CD4-positive, alpha-beta T cell treated with Interleukin-1 beta for 1 hour (primary cell): Measurements from ENCODE around the gene ADCY2.

Experiments
- DNase-seq, 2 donors: peaks; one replicate each; pipeline ENCODE4 v3.0.0-alpha.2; 2020 to 2022

ADCY2 gene

DNA sequence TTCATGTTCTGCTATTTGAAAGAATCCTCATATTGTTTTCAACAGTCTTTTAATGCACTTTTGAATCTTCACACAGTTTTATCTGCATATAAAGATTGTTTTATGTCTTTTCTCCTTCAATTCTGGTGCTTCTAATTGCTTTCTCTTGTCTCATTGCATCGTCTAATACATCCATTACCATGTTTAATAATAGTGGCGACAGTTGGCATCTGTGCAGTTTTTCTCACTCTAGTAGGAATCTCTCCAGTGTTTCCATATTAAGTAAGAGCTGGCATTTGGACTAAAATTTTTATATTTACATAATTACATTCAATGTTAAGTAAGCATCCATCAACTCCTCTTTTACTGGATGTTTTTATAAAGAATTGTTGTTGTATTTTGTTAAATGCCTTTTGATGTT lies 49.9 kb downstream of the ADCY2 start:
- no peak for DNase-seq

DNA sequence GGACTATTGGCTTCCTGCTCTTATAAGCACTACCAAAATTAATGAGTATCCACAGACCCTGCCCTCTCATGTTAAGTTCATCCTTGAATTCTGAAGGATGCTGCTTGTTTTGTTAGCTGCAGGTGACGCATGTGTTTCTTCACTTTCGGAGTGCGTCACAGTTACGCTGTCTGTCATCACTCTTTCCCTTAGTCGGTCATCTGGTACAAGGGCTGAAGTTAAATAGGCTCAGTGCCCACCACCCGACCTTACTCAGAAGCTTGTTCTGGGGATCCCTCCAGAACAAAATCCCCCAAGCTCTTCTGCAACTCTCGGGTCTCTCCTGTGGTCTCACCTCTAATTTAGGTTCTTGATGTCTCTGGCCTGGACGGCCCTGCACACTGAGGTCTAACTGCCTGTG lies 51.0 kb downstream of the ADCY2 start:
- DNase-seq: no peak

DNA sequence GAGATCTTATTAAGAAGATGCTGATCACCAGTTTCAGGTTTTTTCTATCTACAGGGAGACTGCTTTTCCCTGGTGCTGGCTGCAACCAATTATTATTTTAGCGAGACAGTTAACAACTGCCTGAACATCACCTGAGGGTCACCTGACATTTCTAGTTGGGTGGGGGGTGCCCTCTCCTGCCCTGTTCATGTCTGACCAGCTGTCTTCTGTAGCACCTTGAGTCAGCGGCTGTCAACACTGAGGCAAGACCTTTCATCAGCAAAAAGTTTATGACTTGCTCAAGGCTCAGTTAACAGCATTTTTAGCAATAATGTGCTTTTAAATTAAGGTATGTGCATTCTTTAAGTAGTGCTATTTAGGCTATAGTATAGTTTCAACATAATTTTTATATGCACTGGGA lies 58.0 kb downstream of the ADCY2 start:
- no peak for DNase-seq

DNA sequence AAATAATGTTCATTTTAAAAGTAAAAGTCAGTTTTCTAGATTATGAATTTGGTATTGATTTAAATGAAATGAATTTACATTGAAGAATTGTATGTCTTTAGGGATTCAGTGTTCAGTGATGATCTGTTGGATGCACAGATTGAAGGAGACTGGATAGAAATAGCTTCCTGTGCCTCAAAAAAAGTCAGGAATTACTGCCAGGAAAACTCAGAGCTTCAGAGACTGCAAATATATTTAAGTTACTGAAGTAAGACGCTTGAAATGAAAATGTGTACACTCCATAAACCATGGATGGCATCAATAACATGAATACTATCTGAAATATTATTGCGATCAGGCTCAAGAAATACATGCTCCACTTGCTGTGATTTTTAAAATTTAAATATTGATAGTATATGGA lies 60.3 kb downstream of the ADCY2 start:
- DNase-seq: no peak

DNA sequence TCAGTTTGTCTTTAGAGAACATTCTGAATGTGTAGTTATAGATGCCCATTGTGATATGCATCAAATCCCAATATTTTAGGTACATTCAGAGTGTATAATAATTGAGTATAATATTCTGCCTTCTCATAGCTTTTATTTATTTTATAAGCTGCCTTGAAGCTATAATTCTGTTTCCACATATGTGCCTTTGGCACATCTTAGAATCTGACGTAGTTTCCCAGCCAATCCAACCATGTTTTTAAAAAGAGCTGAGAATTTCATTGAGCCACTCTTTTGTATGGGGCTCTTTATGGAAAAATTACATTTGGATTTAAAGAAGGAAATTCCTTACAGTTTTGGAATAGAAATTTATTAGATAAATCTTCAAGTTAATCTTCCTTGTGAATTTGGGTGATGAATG lies 65.4 kb downstream of the ADCY2 start:
- no peak for DNase-seq

DNA sequence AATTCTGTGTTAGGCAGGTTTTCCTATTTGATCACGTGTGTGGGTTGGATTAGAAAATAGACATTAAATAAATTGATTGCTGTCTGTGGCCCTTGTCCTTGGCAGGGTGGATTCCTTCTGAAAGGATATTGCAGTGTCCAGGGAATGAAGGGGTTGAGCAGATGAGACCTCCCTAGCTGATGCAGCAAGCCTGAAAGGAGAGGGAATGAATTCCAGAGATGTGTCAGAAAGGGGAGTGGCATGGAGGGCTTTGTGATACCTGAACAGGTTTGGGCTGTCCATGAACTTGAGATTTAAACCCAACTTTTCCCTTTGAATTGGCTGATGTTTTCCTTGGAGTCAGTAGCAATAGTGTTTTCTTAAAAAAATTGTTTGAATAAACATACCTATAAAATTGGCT lies 66.8 kb downstream of the ADCY2 start:
- DNase-seq: no peak

DNA sequence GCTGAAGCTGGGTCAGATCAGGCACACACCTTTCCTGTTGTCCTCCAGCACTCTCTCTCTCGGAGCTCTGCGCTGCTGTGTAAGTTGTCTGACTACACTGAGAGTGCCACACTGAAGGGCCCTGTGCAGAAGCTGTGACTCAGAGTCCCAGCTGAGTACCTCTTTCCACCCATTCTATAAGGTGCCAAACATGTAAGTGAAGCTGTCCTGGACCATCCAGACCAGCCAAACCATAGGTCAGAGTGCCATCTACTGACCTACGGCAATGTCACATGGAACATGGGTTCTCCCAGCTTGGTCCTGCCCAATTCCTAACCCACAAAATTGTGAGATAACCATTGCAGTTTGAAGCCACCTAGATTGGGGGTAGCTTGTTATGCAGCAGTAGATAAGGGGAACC lies 68.2 kb downstream of the ADCY2 start:
- no peak for DNase-seq

DNA sequence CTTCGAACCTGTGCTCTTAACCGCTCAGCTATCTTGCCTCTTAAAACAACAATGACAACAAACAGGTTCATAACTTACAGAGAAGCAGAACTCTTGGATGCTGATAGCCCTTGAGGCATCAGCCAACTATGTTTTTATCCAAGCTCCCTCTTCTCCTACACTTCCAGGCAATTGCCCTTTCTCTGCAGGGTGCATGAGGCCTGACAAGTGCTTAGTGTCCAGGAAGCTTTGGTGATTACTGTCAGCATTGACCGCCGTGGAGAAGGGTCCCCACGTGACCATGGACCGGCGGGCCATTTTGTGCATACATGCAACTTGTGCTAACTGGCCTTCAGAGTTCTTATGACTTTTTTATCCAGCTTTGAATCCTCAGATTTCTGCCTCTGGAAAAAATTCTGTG lies 71.2 kb downstream of the ADCY2 start:
- DNase-seq: no peak

DNA sequence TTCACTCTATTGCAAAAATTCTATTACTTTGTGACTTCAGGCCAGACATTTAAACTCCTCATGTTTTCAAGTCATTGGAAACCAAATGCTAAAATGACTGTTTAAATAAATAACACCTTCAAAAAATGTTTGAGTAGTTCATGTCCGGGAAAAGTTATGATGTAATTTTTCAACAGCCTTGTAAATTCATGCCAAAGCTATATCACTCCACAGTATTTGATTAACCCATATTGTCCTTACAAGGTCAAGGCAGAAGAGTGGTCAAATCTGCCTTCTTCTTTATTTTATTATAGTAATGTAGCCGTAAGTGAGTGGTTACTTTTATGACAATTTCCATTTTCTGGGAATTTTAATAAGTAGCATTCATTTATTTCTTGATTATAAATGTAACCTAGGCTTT lies 72.8 kb downstream of the ADCY2 start:
- no peak for DNase-seq

DNA sequence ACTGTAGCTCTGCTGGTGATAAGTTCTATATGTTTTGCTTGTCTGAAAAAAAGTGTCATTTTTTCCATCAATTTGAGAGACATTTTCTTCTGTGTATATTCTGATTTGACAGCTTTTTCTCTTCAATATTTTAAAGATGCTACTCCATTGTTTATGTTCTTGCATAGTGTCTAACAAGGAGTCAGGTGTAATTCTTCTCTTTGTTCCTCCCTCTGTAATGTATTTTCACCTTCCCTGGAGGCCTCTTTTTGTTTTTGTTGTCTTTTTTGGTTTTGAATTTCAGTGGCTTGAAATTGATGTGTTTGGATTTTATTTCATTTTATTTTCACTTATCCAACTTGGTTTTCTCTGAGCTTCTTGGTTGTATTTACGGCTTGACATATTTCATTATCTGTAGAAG lies 75.8 kb downstream of the ADCY2 start:
- no peak for DNase-seq

DNA sequence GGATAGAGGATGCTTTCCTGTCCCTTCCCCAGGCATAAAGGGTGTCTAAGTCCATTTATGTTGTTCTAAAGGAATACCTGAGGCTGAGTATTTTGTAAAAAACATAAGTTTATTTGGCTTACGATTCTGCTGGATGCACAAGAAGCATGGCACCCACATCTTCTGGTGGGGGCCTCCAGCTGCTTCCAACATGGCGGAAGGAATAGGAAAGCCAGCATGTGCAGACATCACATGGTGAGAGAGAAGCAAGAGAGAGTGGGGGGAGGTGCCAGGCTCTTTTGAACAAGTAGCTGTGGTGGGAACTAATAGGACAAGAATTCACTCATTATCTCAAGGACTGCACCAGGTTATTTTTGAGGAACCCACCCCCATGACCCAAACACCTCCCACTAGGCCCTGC lies 77.2 kb downstream of the ADCY2 start:
- DNase-seq: no peak

DNA sequence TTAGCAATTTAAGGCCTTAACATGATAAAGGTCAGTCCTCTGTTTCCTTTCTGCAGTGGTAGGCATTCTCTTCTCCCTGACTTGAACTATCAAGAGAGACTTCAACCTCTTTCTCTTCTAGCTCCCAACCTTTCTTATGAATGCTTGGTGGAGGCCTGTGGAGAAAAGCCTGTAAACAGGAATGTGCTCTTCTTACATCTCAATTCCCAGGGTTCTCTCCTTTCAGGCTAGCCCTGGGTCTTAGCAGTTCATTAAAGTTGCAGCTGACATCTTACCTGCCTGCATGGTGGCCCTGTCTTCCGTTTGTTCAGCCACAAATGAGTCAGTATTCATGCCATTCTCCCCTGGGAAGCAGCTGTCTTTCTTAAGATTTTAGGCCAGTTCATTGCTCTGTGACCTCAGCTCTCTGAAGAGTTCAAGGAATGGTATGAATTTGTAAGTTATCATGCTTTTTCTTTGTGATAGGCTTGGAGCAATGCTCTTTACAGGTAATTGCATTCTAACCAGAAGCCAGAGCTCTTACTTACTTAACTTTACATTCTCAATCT lies 77.8 kb downstream of the ADCY2 start:
- no peak for DNase-seq

DNA sequence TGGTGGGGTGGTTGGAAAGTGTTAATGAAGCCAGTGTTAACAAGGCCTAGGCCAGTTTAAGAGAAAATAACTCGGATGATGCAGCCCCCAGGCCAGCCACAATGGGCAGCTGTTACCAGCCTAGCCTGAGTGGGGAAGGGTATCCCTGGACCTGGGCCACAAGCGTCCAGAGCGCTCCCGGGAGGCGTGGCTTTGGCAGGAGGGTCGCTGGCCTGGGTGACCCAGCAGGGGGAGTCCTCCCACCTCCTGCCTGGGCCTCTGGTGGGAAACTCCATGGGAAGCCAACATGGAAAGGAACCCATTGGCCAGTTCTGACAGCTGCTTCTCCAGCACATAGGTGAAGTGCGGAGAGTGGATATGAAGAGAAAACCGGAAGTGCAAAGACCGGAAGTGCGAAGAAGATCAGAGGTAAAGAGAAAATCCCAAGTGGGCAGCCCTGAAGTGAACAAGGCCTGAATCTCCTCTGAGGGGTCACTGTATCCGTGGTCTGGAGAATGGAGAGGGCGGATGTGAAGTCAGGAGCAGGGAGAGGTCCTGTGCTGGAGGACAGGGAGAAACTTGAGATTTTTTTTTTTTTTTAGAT lies 79.0 kb downstream of the ADCY2 start:
- no peak for DNase-seq

DNA sequence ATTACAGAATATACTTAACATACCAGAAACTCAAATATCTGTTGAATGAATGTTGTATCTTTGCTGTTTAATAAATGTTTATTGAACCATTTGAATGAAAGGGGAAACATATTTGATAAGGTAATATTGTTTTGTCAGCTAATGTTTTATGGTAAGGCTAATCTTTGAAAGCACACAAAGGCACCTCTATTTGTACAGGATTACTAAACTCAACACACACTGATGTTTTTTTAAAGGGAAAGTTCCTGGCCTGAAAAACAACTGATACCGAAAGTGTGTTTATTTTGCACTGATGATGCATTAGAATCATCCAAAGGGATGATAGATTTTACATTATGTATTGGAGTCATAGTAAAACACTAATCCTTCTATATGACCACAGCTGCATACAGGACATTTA lies 82.5 kb downstream of the ADCY2 start:
- no peak for DNase-seq

DNA sequence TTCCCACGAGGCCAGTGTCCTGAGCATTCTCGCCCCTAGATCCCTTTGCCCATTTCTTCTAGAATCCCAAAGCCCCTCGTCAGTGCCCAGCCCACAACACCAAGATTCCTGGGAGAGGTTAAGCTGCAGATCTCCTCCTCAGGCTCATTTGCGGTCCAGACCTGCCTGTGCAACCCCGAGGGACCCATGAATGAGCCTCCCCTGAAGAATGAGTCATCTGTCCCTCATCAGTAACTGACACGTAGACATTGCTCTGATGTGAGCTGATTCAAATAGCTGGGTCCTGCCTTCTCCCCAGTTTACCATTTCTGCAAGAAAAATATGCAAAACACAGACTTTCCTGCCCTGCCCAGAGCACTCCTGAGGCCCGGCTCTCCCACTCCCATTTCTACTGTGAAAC lies 92.8 kb downstream of the ADCY2 start:
- no peak for DNase-seq

DNA sequence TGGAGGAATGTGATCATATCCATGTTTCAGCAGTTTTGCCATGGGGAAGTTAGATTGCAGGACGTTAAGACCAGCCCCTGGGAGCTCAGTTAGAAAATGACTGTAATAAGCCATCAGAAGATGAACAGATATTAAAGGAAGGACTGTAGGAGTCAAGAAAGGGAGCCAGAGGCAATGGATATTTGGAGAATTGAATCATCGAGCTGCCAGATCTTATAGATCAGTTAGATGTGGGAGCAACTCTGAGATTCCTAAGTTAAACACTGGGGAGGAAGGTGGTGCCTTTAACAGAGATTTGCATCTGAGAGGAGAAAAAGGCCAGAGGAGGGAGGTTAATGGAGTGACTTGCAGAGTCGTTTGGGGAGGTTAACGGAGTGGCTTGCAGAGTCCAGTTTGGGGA lies 96.4 kb downstream of the ADCY2 start:
- DNase-seq: no peak

DNA sequence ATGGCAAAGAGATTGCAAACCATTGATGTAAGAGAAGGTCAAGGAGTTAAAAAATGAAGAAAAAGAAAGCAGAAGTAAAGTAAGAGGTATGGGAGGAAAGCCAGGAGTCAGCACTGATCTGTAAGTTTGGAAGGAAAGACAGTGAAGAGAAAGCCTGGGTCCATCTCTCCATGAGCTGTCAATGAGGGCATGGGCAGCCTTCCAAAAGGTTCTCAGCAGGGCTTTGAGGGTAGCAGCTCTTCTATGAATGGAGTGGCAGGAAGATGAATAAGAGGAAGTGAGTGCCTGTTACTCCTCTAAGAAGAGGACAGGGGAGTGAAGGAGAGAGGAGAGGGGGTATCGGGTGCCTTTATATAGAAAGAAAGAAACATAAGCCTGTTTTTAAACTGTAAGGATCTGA lies 97.1 kb downstream of the ADCY2 start:
- DNase-seq: no peak

DNA sequence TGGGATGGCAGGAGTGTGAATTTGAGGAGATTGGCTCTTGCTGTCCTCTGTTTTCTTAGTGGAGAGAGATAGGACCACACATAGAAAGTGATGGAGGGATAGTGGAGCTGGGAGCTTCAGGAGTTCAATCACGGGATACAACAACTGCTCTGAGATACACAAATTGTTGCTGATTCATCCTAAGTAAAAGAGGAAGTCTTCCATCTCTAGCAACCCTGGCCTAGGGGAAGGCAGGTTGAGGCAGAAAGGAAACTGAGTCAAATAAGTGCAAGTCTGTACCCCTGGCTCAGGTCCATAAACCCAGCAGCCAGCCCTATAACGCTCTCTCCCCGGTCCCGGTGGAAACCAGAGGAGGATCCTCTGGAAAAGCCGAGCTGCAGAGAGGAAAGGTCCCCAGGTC lies 97.7 kb downstream of the ADCY2 start:
- DNase-seq: no peak

DNA sequence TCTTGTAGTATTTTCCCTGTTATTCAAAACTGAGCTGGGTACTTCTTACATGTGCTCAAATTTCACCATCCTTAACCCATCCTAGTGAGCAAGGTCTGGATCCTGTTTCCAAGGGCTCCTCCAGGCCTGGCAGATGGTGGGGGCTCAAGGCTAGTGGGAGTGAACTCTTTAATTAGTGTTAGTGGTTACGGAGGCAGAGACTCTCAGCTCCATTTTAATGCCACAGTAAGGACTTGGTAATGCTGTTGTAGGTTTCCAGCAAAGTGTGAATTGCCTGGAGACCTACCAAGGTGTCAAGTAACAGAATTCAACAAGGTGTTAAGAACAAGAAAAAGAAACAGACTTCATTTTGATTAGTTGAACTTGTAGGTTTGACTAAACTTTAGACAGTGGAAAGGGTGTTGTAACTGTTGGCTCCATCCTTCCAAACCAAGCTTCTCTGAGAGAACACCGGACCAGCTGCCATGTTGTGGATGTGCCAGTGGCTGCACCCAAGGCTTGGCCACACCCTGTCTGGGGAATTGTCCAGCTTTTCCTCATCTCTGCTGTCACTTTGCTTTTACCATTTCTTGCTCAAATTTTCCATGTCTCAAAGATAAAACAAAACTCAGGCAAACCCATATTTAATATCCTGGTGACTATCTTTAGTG lies 98.7 kb downstream of the ADCY2 start:
- no peak for DNase-seq

DNA sequence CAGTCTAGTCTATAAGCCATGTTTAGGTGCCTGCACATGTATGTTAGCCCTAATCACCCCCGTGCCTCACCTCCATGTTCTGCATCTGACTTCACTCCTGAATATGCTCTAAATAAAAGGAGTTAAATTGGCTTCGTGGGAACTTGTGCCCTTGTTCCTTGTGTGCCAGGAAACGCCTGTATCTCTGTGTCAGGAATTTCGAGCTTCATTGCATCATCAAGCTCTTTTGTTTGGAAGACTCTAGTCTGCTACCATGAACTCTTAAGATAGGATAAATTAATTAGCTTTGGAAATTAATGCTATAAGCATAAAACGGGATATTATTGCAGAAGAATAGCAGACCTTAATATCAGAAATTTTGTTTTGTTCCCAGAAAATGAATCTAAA lies 99.2 kb downstream of the ADCY2 start:
- no peak for DNase-seq

DNA sequence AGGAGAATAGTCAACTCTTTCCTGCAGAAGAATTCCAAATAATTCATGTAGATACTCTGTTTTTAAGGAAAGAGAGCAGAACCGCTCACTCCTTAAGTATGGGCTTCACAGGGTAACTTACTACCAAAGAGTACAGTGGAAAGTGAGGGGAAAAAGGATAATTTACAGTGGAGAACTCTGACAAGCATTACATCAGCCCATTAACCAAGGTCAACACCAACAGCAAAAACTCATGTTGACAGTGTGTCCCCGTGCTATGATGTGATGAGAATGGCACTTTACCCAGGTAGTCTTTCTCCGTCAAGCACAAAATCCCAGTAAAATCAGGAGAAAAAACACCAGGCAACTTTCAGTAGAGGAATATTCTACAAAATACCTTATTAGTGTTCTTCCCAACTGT lies 104.3 kb downstream of the ADCY2 start:
- DNase-seq: no peak

DNA sequence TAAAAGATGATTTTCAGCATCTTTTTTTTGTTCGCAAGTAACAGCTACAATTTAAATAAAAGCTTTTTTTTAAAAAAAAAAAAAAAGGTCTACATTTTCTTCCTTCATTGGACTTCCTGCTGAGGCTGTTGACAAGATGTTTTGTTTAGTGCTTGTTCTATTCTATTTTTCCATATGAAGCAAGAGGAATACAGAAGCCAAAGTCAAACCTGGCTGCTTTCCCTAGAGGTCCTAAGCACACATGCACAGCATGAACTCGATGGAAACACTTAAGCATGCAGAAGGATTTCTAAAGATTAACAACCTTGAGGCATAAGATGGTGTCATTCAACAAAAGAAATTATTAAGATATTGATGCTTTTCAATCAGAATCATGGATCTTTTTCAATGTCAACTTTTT lies 105.1 kb downstream of the ADCY2 start:
- no peak for DNase-seq

DNA sequence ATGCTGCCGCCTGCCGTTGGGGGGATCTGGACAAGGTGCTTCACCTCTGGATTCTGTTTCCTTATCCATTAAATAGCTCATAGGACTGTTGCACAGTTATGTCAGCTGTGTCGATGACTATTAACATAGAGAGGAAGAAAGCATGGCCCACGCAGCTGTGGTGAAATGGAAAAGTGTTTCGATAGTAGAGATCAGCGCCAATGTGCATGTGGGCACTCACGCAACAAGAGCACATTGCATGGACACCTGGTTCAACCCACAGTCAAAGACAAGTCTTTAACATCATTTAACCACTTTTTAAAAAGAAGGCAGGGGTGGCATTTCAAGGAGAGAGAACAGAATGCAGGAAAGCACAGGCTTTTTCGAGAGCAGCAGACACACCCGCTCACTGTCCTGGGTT lies 107.6 kb downstream of the ADCY2 start:
- DNase-seq: no peak

DNA sequence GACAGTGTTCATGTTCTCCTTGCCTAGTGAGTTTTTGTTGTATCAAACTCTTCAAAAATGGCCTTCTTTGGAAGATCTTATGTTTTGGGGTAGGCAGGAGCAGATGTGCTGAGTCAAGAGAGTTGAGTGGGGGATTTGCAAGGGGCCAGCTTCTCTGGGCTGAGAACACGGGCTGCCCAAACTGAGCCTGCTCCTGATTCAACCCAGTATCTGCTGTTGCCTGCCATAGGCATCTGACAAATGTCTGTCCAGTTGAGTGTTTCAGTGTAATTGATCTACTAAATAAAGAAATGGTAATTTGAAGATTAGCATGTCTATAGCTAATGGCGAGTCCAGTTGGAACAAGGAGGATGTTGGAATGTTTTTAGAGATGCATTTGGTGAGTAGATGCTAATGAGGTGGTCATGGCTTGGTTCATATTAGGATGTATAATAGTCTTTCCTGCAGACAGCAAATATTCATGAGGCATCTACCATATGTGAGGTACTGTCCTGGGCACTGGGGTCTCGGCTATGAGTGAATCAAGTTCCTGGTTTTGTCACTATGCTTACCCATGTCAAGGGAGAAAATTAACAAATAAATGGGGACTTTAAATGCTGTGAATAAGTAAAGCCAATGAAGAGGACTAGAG lies 119.5 kb downstream of the ADCY2 start:
- no peak for DNase-seq

DNA sequence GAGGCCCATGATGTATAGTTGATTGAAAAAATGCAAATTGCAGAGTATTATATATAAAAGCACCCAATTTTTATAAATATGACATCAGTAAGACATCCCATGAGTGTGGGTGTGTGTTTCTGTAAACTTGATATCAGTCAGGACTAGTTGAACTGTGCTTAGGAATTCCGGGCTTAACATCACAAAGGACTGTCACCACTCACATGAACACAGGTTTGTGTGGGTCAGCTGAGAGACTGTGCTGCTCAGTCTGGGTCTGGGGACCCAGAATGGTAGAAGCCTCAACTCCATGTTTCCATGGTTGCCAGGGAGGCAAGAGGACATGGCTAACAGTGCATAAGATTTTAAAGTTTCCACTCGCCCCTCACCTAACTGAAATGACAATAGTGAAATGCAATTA lies 120.3 kb downstream of the ADCY2 start:
- no peak for DNase-seq
